ENCODE measurements around the gene HOXC11. TPM values are rescaled to one million over a fixed set of nuclear protein-coding genes. Genes with fewer than 3 reads are reported as not detected.
A peak's percentile ranks its signal among the peaks of the same experiment; 100 is the strongest.

Gene HOXC11
- total and polyA plus RNA-seq, 2 of the 4 experiments (the other 2 are of a cell fraction): not detected

- Histone ChIP-seq H3K27ac (ENCODE audit: insufficient read depth, low read length) (no peak overlapping the region; the same call in 1 of the 2 replicates), H3K36me3 (ENCODE audit: control insufficient read depth, insufficient read depth, low read length) (no peaks in the 10 kb centered on the region), H3K79me1 (ENCODE audit: low read depth in 1 of 2, low read length in 2 of 2) (no peaks in the 10 kb centered on the region), H4K5ac (ENCODE audit: low read depth, low read length) (no peak overlapping the region), H4K8ac (ENCODE audit: low read depth in 2 of 2, low read length in 2 of 2) (no peak overlapping the region), H3K4me2 (ENCODE audit: low read depth, low read length) (peak overlapping the region; percentile 87), H3K27me3 (ENCODE audit: control insufficient read depth, insufficient read depth, low read length) (peaks cover 85% of the 10 kb centered on the region), H2BK120ac (ENCODE audit: low read depth, low read length) (no peak overlapping the region), H4K91ac (ENCODE audit: insufficient read depth, low read depth, low read length) (no peak overlapping the region), H2BK20ac (ENCODE audit: low read depth, low read length) (no peak overlapping the region), H4K20me1 (ENCODE audit: insufficient read depth, low read length) (no peaks in the 10 kb centered on the region), H2BK5ac (ENCODE audit: low read depth, low read length, poor library complexity, severe bottlenecking) (no peak overlapping the region), H2AK9ac (replicated peaks; ENCODE audit: low read depth, low read length, poor library complexity) (no peak overlapping the region), H3K9ac (ENCODE audit: low read depth, low read length) (peak overlapping the region; percentile 7; the same call in 1 of the 2 replicates), H3K18ac (ENCODE audit: low read depth, low read length) (no peak overlapping the region), H3K23ac (ENCODE audit: low read depth, low read length) (no peak overlapping the region), H3K9me1 (ENCODE audit: insufficient read depth, low read length) (no peaks in the 10 kb centered on the region), H3K4me3 (ENCODE audit: insufficient read depth, low read depth, low read length) (peak overlapping the region; percentile 36), H2AFZ (replicated peaks; ENCODE audit: low read length, poor library complexity) (peak overlapping the region; percentile 81), H3K14ac (replicated peaks; ENCODE audit: low read depth, low read length) (no peak overlapping the region), H3K9me3 (ENCODE audit: control insufficient read depth, insufficient read depth, low read length) (peaks cover 4% of the 10 kb centered on the region), H2BK15ac (ENCODE audit: low read depth, low read length) (no peak overlapping the region), H2AK5ac (ENCODE audit: low read depth, low read length) (no peak overlapping the region), H3K4me1 (ENCODE audit: control insufficient read depth, insufficient read depth, low read length) (no peaks in the 10 kb centered on the region), H3K4ac (ENCODE audit: low read depth, low read length) (no peak overlapping the region), H3K56ac (ENCODE audit: extremely low read depth, insufficient read depth, low read length) (no peak overlapping the region)
- POLR2A ChIA-PET (ENCODE audit: unreplicated experiment): no interaction called here
- dilution Hi-C loops (cut with HindIII; ENCODE audit: low sequenced_read_pairs, unreplicated experiment): no loop called here
- intact Hi-C loops (cut with micrococcal nuclease): no loop called here
- CTCF ChIA-PET: interaction anchor here (0.8 kb wide), 2 partner anchors 14 to 183 kb away, joined by 3 to 4 read pairs; no protein-coding TSS in a partner anchor
- DNase-seq (peak; percentile 33), ATAC-seq (ENCODE audit: low read depth) (peak; percentile 86)
- no CpG with 5 or more reads among the region's 34 CpGs for WGBS, 2 experiments (ENCODE audit: extremely low coverage in 2 of 2, insufficient read length in 1 of 2)
- no TSS peak for BruUV-seq (replicated peaks)
- TF ChIP-seq NFE2L2 (IDR thresholded peaks at IDR 0.05; ENCODE audit: low read depth, low read length) (no peak), POLR2A (IDR thresholded peaks at IDR 0.05; ENCODE audit: low read depth, low read length) (no peak), RFX5 (IDR thresholded peaks at IDR 0.05; ENCODE audit: low read depth, low read length) (no peak), SMC3 (IDR thresholded peaks at IDR 0.05; ENCODE audit: low read depth, low read length) (no peak), BHLHE40 (IDR thresholded peaks at IDR 0.05; ENCODE audit: low read depth, low read length) (no peak), MAZ (IDR thresholded peaks at IDR 0.05; ENCODE audit: borderline replicate concordance, low read depth, low read length) (no peak; the same call in 1 of the 2 replicates), RAD21 (IDR thresholded peaks at IDR 0.05; ENCODE audit: low read length) (no peak), RCOR1 (IDR thresholded peaks at IDR 0.05; ENCODE audit: insufficient replicate concordance, low read length) (no peak), CTCF (conservative IDR thresholded peaks at IDR 0.05; ENCODE audit: low read depth, low read length) (no peak), CEBPB (IDR thresholded peaks at IDR 0.05; ENCODE audit: low read depth, low read length) (no peak), FOS (IDR thresholded peaks at IDR 0.05; ENCODE audit: low read depth, low read length) (no peak), ELK1 (IDR thresholded peaks at IDR 0.05; ENCODE audit: borderline replicate concordance, low read depth, low read length) (no peak), MXI1 (IDR thresholded peaks at IDR 0.05; ENCODE audit: borderline replicate concordance, low read depth, low read length) (no peak), CHD1 (IDR thresholded peaks at IDR 0.05; ENCODE audit: low read depth, low read length) (no peak), MAFK (IDR thresholded peaks at IDR 0.05; ENCODE audit: low read depth, low read length) (no peak), USF2 (IDR thresholded peaks at IDR 0.05; ENCODE audit: low read depth, low read length) (no peak)
- in situ Hi-C loops (cut with MboI; ENCODE audit: low sequenced_read_pairs): no loop called here
These were observed 45.0 kb downstream of the HOXC11 start for GRCh38 chr12:54017878-54018467.
